CD1c-positive myeloid dendritic cell (primary cell): ENCODE measurements around the gene SHH.

Experiments
- DNase-seq: peaks from one replicate; pipeline ENCODE4 v3.0.0-alpha.2; 2016; ENCODE audit errors: extremely low spot score

Gene SHH

DNA sequence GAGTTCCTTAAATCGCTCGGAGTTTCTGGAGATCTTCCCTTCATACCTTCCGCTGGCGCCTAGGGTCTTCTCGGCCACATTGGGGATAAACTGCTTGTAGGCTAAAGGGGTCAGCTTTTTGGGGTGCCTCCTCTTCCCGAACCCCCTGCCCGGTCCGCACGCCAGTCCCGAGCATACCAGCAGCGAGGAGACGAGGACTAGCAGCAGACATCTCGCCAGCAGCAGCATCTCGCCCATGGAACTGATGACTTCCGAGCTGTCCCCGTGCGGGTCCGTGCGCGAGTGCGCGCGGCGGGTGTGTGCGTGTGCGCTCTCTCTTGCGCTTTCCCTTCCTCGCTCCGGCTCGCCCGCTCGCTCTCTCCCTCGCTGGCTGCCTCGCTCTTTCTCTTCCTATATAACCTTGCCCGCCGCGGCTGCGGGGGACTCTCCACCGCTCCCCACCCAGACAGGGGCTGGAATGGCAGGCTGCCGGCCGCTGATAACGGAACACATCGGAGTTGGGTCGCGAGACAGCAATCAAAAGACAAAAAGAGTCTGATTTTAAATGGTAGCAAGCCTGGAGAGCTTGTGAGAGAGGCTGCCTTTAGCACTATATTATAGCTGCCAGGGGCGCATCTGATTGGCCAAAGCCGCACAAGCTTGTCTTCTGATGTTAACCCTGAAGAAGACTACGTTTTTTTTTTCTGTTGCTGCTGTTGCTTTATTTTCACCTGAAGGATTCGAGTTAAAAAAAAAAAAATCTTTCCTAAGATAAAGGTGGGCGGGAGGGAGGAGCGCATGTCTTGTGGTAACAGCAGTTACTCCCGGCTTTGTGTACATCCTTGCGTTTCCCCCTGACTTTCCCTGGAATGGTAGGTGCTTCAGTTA, at the start of gene SHH:
SHH (minus strand) TSS at position 569 of the 867 bp plus-strand sequence; CDS start at position 228, 341 bp downstream.
- no peak for DNase-seq

DNA sequence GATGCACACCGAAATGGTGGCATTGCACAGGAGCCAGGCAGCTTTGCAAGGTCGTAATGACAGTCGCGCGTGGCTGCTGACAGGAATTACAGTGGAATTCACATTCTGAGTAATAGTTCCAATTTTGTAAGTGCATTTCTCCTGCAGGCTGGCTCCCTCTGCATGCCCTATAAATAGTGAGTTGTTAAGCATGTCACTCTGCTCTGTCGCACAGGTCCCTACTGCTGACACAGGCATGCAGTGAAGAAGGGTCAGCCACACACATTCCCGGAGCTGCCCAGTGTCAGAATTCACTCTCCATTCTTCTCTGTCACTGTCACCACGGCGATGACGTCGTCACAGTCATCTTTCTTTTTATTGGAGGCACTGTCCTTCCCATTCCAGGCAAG, 49.2 kb upstream of the SHH start:
- DNase-seq, result no peak

DNA sequence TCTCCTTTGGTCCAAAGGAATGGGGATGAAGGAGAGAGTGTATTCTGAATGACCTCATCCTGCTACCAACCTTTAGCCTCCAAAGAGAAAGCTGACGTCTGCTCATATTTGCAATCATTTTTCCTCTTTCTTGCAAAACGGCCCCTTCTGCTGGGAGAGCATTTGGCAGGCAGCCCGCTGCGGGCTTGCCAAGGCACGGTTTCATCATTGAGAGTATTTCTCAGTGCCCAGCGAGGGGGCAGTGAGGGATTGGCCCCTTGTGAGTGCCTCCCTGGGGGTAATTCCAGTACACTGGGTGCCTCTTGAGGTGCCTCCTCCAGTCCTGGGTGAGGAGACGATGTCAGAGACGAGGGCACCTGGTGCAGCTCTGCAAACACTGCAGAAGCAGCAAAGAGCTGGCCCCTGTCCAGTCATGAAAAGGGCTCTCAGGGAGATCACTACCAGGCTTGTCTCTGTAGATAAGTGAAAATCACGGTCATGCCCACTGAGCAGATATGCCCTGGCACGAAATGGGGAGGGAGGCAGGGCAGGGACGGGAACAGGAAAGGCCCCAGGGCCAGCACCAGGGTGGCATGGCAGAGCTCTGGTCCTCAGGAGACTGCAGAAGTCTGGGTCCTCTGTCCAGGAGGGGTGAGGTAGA, 48.7 kb upstream of the SHH start:
- DNase-seq, result no peak

DNA sequence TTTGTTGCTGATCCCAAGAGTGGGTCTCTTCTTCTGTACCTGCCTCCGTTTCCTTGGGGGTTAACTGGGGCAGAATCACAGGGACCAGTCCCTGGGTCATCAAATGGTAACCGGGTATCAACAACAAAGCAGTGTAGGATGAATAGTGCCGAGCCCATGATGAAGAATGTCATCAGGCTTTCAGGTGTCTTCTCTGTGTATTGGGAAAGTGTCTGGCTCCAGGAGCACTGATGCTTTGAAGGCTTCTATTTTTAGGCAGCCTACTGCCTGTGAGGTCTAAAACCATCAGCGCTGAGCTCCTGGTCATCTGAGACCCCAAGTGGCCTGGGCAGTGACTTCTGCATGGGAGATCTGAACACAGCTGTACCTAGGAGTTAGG, 48.2 kb upstream of the SHH start:
- DNase-seq, result no peak

DNA sequence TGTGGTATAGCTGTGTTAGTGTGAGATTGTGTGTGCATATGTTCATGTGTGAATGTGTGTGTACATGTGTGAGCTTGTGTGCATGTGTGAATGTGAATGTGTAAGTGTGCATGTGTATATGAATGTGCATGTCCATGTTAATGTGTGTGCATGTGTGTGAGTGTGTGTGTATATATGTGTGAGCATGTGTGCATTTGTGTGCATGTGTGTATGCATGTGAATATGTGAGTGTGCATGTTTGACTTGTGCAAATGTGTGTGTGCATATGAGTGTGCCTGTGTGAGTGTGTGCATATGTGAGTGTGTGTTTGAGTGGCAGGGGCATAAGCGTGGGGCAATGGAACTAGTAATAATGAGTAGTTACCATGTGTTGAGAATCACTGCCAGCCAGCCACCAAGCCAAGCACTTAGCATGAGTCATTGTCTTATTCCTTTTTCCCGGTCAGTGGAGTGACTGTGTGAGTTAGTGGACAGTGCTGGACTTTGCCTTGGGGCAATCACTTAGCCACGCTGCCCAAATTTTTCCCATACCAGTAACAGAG, 46.3 kb upstream of the SHH start:
- DNase-seq, result no peak

DNA sequence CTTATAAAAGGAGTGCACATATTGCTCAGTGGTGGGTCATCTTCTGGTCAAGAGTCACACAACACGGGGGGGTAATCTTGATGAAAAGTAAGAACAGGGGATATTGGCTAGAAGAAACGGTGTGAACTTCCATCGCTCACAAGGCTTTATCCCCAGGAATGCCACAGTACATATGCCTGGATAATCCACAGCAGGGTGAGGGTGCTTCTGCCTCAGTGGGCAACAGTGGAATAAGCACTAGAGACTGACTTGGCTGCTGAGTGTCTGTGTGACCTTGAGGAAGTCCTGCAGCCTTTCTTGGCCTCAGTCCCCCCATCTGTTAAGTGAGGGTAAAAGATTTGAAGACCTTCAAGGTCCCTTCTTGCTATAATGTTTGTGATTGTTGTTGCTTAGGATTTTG, 44.9 kb upstream of the SHH start:
- no peak for DNase-seq

DNA sequence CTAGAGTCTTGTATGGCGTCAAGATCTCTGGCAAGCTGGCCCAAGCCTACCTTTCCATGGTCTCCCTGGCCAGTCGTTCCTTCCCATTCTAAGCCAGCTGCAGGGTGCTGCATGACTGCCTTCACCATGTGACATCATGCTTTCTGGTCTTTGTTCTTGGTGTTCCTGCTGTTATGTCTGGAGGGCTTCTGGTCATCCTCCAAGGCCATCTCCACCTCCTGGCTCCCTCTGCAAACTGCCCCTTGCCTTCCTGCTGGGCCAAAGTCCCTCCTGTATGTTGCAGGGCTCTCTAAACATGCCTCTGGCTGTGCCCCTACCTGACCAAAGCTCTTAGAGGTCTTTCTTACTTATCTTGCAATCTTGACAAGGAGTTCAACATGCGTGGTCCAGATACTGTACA, 44.4 kb upstream of the SHH start:
- no peak for DNase-seq

DNA sequence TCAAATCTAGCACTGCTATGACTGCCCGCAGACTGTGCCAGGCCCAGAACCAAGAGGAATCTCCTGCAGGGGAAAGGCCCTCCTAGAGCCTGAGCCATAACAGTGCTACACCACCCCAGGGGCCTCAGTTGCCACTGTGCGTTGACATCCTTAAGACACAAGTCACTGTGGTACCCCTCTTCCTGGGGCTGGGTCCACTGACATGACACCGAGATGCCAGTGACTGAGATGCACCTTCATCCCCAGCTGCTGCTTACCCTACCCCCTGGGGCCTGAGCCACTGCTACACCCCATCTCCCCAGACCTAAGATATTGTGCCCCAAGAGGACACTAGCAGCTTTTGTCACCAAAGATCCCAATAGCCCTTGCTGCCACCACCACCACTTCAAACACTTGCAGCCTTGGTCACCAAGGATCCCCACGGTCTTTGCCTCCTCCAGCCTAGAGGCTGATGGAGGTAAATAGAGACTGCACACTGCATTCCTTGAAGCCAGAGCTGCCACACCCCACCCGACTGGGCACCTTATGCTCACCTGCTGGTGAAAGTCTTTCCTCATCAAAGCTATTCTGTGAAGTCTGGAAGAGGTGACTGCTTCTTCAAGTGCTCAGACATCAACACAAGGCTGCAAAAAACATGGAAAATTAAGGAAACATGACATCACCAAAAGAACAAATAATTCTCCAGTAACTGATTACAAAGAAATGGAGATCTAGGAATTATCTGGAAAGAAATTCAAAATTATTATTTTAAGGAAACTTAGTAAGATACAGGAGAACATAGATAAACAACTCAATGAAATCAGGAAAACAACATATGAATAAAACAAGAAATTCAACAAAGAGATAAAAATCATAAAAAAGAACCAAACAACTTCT, 40.4 kb upstream of the SHH start:
- DNase-seq, result no peak

DNA sequence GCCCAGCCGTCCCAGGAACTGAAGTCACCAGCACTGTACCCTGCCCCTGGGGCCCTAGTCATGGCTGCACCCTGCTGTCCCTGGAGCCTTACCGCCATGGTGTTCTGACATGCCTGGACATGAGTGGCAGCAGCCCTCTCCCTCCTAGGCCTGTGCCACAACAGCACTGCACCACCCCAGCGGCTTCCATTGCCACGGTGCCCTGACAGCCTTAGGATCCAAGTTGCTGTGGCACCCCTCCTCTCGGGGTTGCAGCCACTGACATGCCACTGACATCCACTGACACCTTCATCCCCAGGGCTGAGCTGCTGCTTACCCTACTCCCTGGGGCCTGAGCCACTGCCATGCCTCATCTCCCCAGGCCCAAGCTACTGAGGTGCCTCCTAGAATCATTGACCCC, 39.6 kb upstream of the SHH start:
- no peak for DNase-seq

DNA sequence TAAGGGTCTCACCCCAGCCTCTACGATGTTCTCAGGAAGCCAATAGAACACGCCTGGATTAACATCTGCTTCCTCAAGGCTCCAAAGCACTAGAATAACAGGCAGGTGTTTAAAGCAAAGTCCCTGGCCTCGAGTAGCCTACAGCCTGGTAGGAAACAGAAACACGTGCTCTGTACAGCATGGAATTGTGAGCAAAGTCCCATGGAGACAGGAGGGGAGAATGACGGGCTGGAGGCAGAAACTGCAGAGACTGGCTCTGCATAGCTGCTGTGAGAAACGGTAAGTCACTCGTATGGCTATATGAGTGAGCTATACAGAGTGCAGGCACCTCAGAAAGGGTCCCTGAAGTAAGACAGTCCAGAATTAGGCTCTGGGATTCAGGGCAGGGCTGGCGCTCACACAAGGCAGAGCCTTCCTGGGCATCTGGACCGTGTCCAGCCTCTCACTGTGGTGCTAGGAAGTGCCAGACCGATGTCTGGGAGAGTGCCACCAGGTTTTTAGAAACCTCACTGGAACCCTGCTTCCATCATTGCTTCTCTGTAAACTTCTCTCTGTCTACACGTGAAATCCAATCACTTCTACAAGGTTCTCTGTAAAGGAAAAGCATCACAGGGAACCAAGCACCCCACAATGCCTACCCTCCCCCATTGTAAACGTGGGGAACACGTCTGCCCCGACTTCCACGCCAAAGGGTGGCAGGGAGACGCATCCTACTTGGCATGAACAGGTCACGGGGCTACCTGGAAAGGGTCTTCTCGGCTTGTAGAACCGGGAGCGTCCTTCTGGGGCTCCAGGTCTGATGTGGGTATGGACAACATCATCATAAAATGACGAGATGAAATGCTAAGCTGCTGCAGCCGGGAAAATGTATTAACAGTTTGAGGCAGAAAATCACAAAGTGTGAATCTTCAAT, 38.8 kb upstream of the SHH start:
- no peak for DNase-seq

DNA sequence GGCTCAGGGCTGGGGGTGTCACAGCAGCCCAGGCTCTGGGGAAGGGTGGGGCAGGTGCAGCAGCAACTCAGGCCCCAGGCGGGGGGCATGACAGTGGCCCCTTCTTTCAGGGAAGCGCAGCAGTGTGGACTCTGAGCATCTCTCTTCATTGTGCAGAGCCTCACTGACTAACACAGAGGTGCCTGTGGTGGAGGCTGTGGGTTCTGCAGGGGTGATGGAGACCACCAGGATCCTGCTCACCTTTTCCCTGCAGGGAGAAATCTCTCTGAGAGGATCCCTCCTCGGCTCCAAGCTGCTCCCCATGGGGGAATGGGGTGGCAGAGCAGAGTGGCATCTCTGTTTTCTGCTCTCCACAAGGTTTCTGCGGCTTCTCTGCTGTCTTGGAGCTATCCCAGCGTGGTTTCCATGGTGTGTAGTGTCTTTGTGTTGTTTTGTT, 37.8 kb upstream of the SHH start:
- DNase-seq, result no peak

DNA sequence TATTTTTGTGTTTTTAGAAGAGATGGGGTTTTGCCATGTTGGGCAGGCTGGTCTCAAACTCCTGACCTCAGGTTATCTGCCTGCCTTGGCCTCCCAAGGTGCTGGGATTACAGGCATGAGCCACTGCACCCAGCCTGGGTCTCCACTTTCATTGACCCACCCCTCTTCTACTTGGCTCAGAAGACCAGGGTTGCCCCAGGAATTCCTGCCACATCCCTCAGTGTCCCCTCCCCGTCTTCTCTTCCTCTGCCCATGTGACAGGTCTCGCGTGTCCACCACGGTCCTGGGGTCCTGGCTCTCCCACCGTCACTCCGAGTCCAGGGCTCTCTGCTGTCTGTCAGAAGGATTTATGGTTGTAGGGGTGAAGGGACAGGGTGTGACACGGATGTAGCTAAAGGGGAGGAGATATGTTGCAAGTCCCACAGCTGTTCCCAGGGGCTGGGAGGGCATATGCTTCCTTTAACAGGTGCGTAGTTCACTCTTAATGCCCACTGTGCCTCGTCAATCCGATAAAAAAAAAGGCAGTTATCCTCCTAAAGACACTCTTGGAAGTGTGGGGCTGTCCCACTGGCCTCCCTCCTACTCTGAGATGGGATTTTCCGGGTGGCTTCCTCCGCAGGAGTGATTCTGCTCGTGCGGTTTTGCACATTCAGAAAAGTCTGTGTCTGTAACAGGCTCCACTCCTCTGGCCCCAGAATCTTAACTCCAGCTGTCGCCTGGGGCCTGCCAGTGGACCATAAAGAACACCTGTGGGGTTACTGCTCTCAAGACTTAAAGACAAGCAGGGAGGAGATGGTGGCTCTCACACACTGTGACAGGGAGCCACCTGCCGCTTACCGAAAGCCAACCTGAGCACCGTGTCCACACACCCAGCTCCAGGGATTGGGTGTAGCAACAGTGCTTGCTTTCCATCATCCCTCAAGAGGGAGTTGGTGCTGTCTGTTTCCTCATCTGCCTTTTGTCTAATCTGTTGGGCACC, 36.7 kb upstream of the SHH start:
- no peak for DNase-seq

DNA sequence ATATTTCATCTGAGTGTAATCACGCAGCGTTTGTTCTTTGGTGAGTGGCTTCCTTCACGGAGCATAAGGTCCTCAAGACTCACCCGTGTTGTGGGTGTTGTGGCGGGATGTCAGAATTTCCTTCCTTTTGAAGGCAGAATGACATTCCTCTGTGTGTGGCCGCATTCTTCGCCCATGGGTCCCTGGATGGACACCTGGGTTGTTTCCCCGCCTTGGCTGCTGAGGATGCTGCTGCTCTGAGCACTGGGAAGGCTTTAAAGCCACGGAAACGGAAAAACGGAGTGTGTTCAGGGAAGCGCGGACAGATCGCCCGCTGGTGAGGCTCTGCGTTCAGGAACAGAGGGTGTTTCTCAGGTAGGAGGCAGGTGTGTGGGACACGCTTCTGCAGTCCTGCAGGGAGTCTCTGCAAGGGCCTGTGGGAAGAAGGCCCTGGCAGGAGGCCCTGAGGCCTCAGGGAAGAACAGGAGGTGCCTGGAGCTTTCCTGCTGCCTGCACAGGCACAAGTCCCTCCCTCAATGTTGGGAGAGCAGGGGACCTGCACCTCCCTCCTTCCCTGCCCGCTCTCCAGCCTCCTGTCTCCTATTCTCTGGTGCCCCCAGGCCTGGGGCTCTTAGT, 35.7 kb upstream of the SHH start:
- DNase-seq, result no peak

DNA sequence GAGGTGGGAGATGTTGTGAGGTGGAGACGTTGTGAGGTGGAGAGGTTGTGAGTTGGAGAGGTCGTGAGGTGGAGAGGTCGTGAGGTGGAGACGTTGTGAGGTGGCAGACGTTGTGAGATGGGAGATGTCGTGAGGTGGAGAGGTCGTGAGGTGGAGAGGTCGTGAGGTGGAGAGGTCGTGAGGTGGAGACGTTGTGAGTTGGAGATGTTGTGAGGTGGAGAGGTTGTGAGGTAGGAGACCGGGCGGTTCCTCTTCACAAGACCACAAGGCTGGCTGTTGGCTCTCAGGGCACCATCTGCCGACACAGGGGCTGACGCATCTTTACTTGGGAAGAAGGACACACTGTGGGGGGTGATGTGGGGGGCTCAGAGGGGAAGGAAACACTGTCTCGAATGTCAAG, 34.7 kb upstream of the SHH start:
- no peak for DNase-seq

DNA sequence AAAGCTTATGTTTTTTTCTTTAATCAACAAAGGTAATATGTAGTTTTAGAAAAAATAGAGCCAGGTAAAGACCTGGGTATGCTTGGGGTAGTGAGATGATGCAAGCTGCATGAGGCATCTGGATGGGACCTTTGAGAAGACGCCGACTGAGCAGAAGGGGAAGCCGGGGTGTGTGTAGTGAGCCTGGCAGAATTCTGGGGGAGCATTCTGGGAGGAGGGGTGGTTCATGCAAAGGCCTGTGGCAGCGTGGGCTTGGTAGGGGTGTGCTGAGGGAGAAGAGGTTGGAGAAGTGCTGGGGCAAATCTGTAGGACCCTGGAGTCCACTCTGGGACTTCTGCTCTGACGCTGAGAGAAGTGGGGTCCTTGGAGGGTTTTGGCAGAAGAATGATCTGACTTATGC, 33.9 kb upstream of the SHH start:
- no peak for DNase-seq

DNA sequence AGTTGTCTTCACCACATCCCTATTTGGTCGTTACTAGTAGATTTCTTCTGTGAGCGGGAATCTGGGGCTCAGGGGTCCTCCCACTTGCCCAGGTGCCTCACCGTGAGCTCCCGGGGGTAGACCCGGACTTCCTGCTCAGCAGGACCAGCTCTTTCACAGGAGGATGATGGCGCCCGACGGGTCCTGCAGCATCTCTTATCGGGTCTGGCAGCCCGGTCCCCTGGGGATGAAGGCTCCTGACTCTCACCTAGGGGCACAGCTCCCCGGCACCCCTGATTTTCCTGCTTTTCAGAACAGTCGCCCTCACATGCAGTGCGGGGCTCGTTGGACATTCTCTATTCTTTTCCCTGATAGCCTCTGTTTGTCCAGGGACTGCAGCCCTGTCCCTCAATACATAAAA, 33.0 kb upstream of the SHH start:
- no peak for DNase-seq

DNA sequence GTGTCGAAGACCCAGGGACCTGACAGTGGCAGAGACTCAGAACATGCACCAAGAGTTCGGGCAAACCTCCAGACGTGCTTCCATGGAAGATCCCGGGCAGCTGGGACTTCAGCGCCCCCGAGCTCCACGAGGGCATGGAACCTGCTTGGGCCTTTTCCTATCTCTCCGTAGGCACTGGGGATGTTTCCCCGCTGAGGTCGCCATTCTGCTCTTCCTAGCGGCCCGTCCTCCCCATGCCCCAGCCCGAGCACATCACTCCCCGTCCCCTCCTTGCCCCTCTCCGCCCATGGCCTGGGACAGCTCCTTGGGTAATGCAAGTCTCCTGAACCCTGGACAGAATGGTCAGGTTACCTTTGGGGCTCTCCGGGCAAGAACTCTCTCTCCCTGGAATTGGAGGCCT, 32.3 kb upstream of the SHH start:
- no peak for DNase-seq

DNA sequence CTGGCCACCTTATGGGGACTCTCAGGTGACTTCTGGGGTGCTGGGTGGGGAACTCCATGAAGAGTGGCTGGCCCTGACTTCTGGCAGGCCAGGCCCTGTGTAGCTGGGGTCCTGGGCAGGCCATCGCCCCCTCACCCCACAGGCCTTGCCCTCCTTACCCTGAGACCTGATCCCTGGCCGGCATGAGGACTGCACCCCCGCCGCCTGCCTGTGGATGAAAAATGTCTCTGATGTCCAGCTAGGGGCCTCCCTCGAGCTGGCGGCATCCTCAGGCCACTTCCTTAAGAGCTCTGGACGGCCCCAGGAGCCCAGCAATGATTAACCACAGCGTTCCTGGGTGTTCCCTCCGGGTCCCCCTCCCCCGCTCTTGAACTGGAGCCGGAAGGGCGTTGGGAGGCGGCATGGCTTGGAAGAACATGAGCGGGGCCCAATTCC, 31.8 kb upstream of the SHH start:
- DNase-seq, result no peak

DNA sequence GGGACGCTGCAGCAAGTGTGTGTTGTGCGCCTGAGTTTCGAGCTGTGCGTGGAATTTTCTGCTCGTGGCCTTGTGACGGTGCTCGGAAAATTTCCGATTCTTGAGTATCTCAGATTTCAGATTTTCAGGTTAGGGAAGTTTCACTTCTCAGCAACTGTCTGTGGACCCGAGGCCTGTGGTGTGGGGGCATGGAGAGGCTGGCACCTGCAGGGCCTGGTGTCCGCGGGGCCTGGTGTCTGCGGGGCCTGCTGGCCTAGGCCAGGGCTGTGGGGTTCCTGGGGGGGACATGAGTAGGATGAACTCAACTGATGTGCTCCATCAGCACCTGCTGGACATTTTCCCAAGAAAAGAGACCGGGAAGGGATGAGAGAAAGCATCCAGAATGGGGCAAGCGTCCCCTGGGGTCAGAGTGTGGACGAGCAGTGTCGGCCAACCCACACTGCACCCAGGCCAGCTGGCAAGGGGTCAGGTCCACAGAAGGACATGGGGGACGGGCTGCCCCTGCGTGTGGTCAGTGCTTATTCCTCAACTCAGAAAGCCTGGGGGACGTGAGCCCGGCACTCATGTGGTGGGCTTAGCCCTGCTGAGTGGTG, 31.3 kb upstream of the SHH start:
- DNase-seq, result no peak
